ENCODE results near the gene ZNF22.
A peak's percentile ranks its signal among the peaks of the same experiment; 100 is the strongest.

ZNF22 gene

GRCh38 chr10:44978213-44978569 lies 22.5 kb upstream of the ZNF22 start:
- DNase-seq, result no peak

GRCh38 chr10:44978570-44979280 lies 22.0 kb upstream of the ZNF22 start, which contains the start of gene DEPP1:
Gene DEPP1, minus strand, starts transcription at chr10:44978809. Its CDS starts 779 bp downstream, at chr10:44978030.
- peak; percentile 73 for DNase-seq

GRCh38 chr10:44979281-44980191 lies 21.2 kb upstream of the ZNF22 start:
- DNase-seq, result no peak

GRCh38 chr10:44980309-44981171 lies 20.2 kb upstream of the ZNF22 start:
- DNase-seq, result no peak

GRCh38 chr10:44981172-44982113 lies 19.3 kb upstream of the ZNF22 start:
- DNase-seq, result no peak

- no peak for DNase-seq
Observed at GRCh38 chr10:44982114-44982460, 18.6 kb upstream of the ZNF22 start.

GRCh38 chr10:44982496-44982895 lies 18.2 kb upstream of the ZNF22 start:
- no peak for DNase-seq

GRCh38 chr10:44983066-44983894 lies 17.4 kb upstream of the ZNF22 start:
- no peak for DNase-seq

- DNase-seq, result no peak
Observed at GRCh38 chr10:44983895-44984278, 16.8 kb upstream of the ZNF22 start.

- no peak for DNase-seq
Observed at GRCh38 chr10:44984671-44985101, 16.0 kb upstream of the ZNF22 start.

- DNase-seq, result no peak
Observed at GRCh38 chr10:44985175-44985681, 15.5 kb upstream of the ZNF22 start.

- no peak for DNase-seq
Observed at GRCh38 chr10:44986179-44986578, 14.5 kb upstream of the ZNF22 start.

GRCh38 chr10:44986670-44987069 lies 14.1 kb upstream of the ZNF22 start:
- DNase-seq, result no peak

- no peak for DNase-seq
Observed at GRCh38 chr10:44988957-44989585, 11.7 kb upstream of the ZNF22 start.

GRCh38 chr10:44989597-44990301 lies 11.0 kb upstream of the ZNF22 start:
- DNase-seq, result no peak

- DNase-seq, result no peak
Observed at GRCh38 chr10:44990302-44990655, 10.4 kb upstream of the ZNF22 start.

GRCh38 chr10:44990965-44991364 lies 9.8 kb upstream of the ZNF22 start:
- DNase-seq, result no peak

GRCh38 chr10:44991571-44991970 lies 9.2 kb upstream of the ZNF22 start:
- DNase-seq, result no peak

- no peak for DNase-seq
Observed at GRCh38 chr10:44992070-44992731, 8.5 kb upstream of the ZNF22 start.
